Measurements from ENCODE around the gene TRIM2. TPM values are rescaled to one million over a fixed set of nuclear protein-coding genes. Genes with fewer than 3 reads are reported as not detected.
"Not testable (repeated sequence)": the region's sequence is repeated elsewhere in the genome, so short reads cannot be mapped to it uniquely, and the experiment has no call there.

TRIM2 gene
- total RNA-seq, 4 donors from 2014 or later, result 2.6 to 7.2 (median 3.8) TPM

GRCh38 chr4:153159016-153159415 lies 45.2 kb upstream of the TRIM2 start:
- H3K27me3 ChIP-seq, result no peaks in the 10 kb centered on the region
- H3K4me3 ChIP-seq, result no peak overlapping the region
- no peak for TF ChIP-seq POLR2A (IDR thresholded peaks at IDR 0.05)
- TF ChIP-seq CTCF (IDR thresholded peaks at IDR 0.05 in 4 of 5, conservative IDR thresholded peaks at IDR 0.05 in 1 of 5), result no peak
- H3K9me3 ChIP-seq, result no peaks in the 10 kb centered on the region
- H3K27ac ChIP-seq, result no peak overlapping the region
- intact Hi-C loops (cut with DNase I; ENCODE audit: low total_unique reads) (no loop called here), in situ Hi-C loops (cut with MboI; ENCODE audit: low sequenced_read_pairs in 4 of 4) (loop anchor here in 1 of 4 donors (10.0 kb wide), 1 partner anchor 146 kb away; no protein-coding TSS in a partner anchor)
- H3K4me1 ChIP-seq, result peaks cover 0 to 3% of the 10 kb centered on the region in 2 donors
- no peak for DNase-seq
- ATAC-seq, result no peak
- H3K36me3 ChIP-seq, result no peaks in the 10 kb centered on the region

GRCh38 chr4:153159728-153160221 lies 44.5 kb upstream of the TRIM2 start:
- H3K36me3 ChIP-seq, result no peaks in the 10 kb centered on the region
- no peak overlapping the region for H3K4me3 ChIP-seq
- no peaks in the 10 kb centered on the region for H3K27me3 ChIP-seq
- in situ Hi-C loops (cut with MboI; ENCODE audit: low sequenced_read_pairs in 4 of 4) (loop anchor here in 1 of 4 donors (10.0 kb wide), 1 partner anchor 145 kb away; no protein-coding TSS in a partner anchor), intact Hi-C loops (cut with DNase I; ENCODE audit: low total_unique reads) (no loop called here)
- TF ChIP-seq POLR2A (IDR thresholded peaks at IDR 0.05) (no peak), CTCF (IDR thresholded peaks at IDR 0.05 in 4 of 5, conservative IDR thresholded peaks at IDR 0.05 in 1 of 5) (no peak)
- H3K27ac ChIP-seq, result no peak overlapping the region
- DNase-seq (no peak), ATAC-seq (no peak)
- no peaks in the 10 kb centered on the region for H3K9me3 ChIP-seq
- H3K4me1 ChIP-seq, result no peaks in the 10 kb centered on the region

GRCh38 chr4:153160821-153161220 lies 43.4 kb upstream of the TRIM2 start:
- Histone ChIP-seq H3K27me3 (no peaks in the 10 kb centered on the region), H3K4me3 (no peak overlapping the region), H3K4me1 (no peaks in the 10 kb centered on the region), H3K36me3 (no peaks in the 10 kb centered on the region), H3K9me3 (no peaks in the 10 kb centered on the region), H3K27ac (no peak overlapping the region)
- intact Hi-C loops (cut with DNase I; ENCODE audit: low total_unique reads) (no loop called here), in situ Hi-C loops (cut with MboI; ENCODE audit: low sequenced_read_pairs in 4 of 4) (no loop called here)
- no peak for TF ChIP-seq CTCF (IDR thresholded peaks at IDR 0.05 in 4 of 5, conservative IDR thresholded peaks at IDR 0.05 in 1 of 5)
- no peak for TF ChIP-seq POLR2A (IDR thresholded peaks at IDR 0.05)
- DNase-seq (no peak), ATAC-seq (no peak)

DNA sequence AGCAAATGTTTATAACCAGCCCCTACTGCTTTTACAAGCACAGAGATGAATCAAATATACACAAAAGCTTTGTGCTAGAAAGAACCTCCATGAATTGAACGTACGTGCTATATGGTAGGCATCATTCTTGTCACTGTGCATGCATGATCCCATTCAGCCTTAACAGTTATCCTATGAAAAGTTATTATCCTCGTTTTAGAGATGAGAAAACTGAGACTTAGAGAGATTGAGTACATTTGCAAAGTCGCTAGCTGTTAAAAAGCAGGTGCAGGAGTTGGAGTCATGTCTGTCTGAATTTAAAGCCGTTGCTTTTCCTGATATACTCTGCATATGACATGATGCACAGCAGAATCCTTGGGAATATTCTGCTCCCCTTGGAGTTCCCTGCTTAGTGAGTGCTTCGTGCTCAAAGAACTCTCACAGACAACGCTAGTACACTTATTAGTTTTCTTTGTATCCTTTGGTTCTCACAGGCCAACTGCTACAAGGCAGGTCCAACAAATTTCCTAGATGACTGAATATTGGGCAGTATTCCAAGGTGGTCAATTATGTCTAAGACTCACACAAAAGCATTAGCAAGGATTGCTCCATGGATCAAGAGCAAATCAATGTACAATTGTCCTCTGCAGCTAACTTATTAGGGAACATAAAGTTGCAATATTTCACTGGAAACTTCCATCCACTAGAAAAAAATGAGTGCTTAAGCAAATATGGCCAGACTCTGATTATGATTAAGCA lies 42.8 kb upstream of the TRIM2 start:
- no peak for DNase-seq
- H3K9me3 ChIP-seq, result no peaks in the 10 kb centered on the region
- H3K27me3 ChIP-seq, result no peaks in the 10 kb centered on the region
- H3K27ac ChIP-seq, result no peak overlapping the region
- ATAC-seq, result no peak
- intact Hi-C loops (cut with DNase I; ENCODE audit: low total_unique reads), result no loop called here
- no peaks in the 10 kb centered on the region for H3K36me3 ChIP-seq
- in situ Hi-C loops (cut with MboI; ENCODE audit: low sequenced_read_pairs in 4 of 4), result no loop called here
- no peaks in the 10 kb centered on the region for H3K4me1 ChIP-seq
- no peak overlapping the region for H3K4me3 ChIP-seq
- TF ChIP-seq POLR2A (IDR thresholded peaks at IDR 0.05), result no peak

- DNase-seq; intact Hi-C loops (cut with DNase I; ENCODE audit: low total_unique reads); in situ Hi-C loops (cut with MboI; ENCODE audit: low sequenced_read_pairs in 4 of 4); H3K9me3 ChIP-seq; ATAC-seq; H3K4me3 ChIP-seq; H3K27me3 ChIP-seq; H3K36me3 ChIP-seq; H3K4me1 ChIP-seq; H3K27ac ChIP-seq: not testable (repeated sequence)
These were observed 39.0 kb upstream of the TRIM2 start for GRCh38 chr4:153165236-153165635.
